GM12892 (cell line): ENCODE results near the gene CACNA1B.

Experiments used
- POLR2A ChIP-seq: IDR thresholded peaks from 2 replicates; pipeline ENCODE4 v1.6.1; 2011; ENCODE audit warnings: low read depth, low read length, control low read depth
- POLR2AphosphoS5 ChIP-seq: IDR thresholded peaks from 2 replicates; pipeline ENCODE4 v1.6.1; 2011; ENCODE audit warnings: low read depth, low read length, control low read depth
- TAF1 ChIP-seq: IDR thresholded peaks from 2 replicates; pipeline ENCODE4 v1.6.1; 2011; ENCODE audit warnings: low read depth, mild to moderate bottlenecking, control low read depth, low read length, borderline replicate concordance

- no peak for TF ChIP-seq POLR2AphosphoS5
- TF ChIP-seq POLR2A, result no peak
- no peak for TF ChIP-seq TAF1
Observed at GRCh38 chr9:138003485-138004190, 126.1 kb downstream of the CACNA1B start.
